ENCODE results near the gene PRR20G. TPM values are rescaled to one million over a fixed set of nuclear protein-coding genes. Genes with fewer than 3 reads are reported as not detected.

The PRR20G gene
- total RNA-seq, 1 experiment from 2014 or later, result not detected

GRCh38 chr3:127263586-127264231 is 24.1 kb downstream of the PRR20G start:
- no peak for DNase-seq (ENCODE audit: low read depth)

DNA sequence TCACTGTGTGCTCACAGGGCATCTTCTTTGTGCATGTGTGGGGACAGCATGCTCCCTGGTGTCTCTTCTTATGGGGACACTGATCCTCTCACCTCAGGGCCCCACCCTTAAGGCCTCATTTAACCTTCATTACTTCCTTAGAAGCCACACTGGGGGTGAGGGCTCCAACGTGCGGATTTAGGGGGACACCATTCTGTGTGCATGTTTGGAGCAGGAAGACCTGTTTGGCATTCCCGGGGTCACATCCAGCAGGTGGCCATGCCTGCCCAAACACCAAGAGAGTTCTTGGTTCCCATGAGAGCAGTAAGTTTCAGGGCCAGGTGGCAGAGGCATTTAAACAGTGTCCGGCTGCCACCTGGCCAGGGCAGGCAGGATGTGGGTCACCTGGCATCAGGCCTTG is 24.8 kb downstream of the PRR20G start:
- no peak for DNase-seq (ENCODE audit: low read depth)

DNA sequence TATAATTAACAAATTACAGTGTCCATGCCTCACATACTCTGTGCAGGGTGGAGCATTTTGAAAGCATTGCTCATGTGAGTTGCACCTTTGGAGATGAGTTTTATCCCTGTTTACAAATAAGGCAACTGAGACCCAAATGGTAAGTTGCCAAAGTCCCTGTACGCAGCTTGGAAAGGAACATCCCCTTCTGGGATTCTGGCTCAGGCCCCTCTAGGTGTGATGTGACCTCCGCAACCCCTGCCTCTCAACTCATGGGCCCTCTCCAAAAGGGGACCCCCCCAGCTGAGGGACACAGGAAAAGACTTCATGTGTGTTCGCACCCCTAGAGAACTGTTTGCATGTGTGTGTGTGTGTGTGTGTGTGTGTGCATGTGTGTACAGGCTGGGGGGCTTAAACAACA is 25.3 kb downstream of the PRR20G start:
- DNase-seq (ENCODE audit: low read depth), result no peak

GRCh38 chr3:127261925-127262324 is 25.9 kb downstream of the PRR20G start:
- DNase-seq (ENCODE audit: low read depth), result no peak

DNA sequence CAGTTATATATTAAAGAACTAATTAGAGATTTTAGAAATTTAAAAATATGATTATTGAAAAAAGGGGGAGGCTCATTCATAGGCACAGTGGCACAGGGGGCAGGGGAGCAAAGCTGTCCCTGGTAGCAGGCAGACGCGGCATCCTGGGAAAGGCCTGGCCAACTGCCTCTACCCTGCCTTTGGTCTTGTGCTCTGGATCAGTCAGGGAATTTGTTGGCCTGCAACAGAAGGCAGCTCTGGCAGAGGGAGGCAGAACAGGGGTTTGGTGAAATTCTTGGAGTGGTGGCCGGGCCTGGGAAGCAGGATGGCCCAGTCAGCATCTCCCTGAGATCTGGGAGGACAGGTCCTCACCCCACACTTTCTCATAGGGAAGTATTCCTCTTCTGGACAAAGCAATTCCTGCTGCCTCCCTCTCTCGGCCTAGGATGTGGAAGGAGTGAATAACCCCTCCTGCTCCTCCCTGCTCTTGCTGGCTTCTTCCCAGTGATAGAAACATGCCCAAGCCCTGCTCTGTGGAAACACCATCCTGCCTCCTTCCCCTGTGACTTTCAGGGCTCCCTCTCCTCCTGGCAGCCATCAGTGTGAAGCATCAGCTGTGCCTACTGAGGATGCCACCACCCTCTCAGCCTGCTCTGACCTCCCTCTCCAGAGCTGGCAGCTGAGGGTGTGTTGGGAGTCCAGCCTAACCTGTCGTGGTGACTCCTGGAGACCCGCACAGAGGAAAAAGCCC is 26.9 kb downstream of the PRR20G start:
- no peak for DNase-seq (ENCODE audit: low read depth)

GRCh38 chr3:127260416-127260815 is 27.4 kb downstream of the PRR20G start:
- DNase-seq (ENCODE audit: low read depth), result no peak

DNA sequence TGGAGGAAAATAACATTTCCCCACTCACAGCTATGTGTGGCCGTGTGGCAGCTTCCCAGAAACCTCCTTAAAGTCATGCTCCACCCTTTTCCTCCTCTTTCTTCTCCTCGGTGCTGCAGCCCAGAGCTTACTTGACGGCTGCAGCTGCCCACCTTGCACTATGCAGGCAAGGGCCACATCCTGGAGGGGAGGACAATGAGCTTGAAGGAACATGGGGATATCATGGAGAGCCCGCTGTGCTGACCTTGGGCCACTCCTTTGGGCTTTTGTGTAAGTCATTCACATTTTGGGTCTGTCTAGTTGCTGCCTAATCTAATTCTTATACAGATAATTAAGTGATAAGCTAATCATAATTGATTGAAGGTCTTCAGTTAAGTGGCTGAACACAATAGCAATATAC is 28.0 kb downstream of the PRR20G start:
- DNase-seq (ENCODE audit: low read depth), result no peak

DNA sequence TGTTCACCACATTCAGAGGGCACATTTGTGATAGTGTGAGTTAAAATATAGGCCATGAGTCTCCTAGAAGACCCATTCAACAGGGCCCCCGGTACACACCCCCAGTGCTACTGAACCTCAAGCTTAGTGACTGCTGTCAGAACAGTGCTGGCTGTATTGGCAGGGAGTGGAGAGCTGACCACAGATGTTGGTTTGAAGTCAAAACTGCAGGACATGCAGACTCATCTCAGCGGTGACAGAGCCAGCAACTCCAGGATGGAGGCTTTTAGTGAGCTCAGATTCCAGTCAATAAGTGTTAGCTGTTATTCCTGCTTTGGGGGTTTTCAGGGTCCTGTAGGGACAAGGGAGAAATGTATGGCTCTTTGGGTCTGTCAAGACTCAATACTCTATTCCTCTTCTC is 29.1 kb downstream of the PRR20G start:
- DNase-seq (ENCODE audit: low read depth), result no peak

DNA sequence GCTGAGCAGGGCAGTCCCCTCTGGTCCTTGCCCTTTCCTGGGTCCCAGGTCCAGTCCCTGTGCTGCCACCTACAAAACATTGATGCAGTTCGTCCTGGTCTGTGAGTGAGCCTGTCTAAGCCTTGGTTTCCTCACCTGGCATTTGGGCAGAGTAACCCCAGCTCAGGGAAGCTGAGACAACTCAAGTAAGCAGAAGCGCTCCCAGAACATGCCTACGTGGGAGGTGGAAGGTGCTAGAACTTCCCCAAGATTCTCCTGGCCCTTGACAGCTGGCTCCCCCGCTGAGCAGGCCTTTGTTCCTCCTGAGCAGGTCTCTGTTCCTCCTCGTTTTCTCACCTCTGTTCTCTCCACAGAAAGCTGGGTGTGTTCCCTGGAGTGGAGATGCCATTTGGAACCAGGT is 30.5 kb downstream of the PRR20G start:
- no peak for DNase-seq (ENCODE audit: low read depth)

GRCh38 chr3:127256733-127257271 is 31.0 kb downstream of the PRR20G start:
- DNase-seq (ENCODE audit: low read depth), result no peak

DNA sequence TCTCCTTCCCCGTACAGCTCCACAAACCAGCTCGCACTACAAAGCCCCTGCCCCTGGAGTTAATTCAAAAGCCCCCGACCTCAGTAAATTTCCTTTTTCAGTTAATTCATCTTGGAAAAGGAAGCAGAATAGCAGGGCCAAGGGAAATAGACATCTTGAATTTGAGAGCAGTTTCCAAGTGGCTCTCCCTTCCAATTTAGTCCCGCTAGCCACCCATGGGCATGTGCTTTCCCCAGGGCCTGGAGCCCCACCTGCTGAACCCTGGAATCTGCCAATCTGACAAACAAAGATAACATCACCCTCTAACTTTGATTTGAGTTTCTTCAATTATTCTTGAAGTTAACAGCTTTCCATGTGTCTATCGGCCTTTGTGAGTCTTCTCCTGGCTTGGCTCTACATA is 31.7 kb downstream of the PRR20G start:
- DNase-seq (ENCODE audit: low read depth), result no peak

DNA sequence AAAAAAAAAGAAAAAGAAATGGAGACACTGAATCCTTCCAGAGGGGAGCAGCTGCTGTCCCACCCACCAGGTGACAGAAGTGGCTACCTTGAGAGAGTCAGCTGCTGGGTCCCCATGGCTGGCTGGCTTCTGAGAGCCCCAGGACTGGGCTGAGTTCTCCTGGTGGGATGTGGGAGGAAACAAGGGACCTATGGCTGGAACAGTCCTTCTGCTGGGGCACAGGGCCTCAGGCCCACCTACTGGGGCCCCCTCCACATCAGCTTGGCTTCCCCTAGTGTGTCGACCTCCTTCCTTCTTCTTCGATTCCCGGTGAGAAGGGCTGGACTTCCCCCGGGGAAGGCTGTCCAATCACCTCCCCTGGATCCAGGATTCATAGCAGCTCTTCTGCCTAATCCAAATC is 32.3 kb downstream of the PRR20G start:
- no peak for DNase-seq (ENCODE audit: low read depth)

DNA sequence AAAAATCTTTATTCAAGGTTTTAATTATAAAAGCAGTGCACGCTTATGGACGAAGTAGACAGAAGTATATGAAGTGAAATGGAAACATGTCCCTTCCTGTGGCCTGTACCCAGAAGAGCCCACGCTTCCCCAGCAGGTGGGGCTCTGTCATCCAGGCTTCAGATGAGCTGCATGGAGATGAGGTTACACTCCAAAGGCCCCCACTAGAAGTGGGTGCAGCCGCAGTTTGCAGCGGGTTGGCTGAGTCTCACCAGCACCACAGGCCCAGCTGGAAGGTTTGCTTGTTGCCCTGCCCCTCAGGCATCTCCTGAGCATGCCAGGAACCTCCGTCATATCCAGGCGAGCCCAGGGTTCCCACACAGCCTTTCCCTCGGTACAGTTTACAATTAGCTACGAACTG is 33.1 kb downstream of the PRR20G start:
- peak; percentile 2 for DNase-seq (ENCODE audit: low read depth)

DNA sequence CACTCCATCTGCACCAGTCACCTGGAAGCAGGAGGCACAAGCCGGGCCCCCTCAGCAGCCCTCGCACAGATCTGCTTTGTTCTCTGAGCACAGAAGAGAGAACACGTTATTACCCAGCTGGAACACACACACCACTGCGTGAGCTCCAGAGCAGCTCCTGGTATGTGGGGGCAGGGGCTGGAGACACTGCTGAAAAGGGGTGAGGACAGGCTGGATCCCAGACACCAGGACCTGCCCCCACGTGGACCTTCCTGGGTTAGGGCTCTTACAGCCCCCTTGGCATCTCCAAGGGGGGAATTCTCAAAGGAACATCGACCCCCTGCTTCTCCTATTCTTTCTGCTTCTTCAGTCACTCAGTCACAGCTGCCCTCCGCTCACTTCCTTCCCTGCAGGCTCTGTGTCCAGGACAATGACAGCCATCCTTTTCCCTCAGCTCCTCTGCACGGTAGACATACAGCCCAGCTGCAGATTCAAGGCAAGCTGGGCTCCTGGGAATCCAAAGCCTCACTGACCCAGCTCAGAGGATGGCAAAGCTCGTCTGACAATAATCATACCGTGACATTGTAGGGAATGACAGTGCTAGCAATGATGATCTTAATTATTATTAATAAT is 33.7 kb downstream of the PRR20G start:
- no peak for DNase-seq (ENCODE audit: low read depth)

- DNase-seq (ENCODE audit: low read depth), result no peak
These were observed 34.4 kb downstream of the PRR20G start for GRCh38 chr3:127253491-127253890.

DNA sequence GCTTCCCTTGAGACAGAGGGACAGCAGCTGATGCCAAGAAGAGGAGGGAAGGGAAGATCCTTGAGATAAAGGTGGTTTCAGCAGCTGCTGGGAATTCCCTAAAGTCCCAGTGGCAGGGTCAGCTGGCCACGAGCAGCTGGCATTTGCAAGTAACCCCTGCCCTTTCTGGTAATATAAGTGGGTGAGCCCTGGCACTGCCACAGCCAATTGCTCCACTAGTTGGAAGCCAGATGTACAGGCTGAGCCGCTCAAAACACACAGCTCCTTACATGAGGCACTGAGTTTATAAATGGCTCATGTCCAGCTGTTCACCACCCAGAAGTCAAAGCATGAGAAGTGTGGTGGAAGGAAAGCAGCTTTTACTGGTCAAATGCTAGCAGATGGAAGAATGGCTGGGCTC is 35.4 kb downstream of the PRR20G start:
- DNase-seq (ENCODE audit: low read depth), result peak; percentile 1

- DNase-seq (ENCODE audit: low read depth), result no peak
These were observed 37.8 kb downstream of the PRR20G start for GRCh38 chr3:127250032-127250431.

DNA sequence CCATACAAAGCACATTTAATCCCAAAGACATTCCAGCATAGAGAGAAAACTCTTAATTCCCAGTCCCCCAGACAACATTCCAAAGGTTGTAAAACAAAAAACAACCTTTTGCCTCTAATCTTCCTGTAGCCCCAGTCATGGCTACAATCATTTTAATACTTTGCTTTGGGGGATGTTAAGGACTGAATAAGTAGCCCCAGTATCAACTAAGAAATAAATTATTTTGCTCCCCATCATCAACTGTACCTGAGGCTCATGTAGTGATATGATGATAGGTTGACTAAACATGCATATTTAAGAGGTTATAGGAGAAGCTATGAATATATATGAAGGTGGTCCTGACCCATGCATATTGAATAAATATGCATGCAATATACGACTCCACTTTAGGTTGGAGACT is 40.6 kb downstream of the PRR20G start:
- no peak for DNase-seq (ENCODE audit: low read depth)

- no peak for DNase-seq (ENCODE audit: low read depth)
These were observed 49.2 kb downstream of the PRR20G start for GRCh38 chr3:127238602-127239001.

GRCh38 chr3:127237835-127238234 is 50.0 kb downstream of the PRR20G start:
- no peak for DNase-seq (ENCODE audit: low read depth)

- DNase-seq (ENCODE audit: low read depth), result no peak
These were observed 52.1 kb downstream of the PRR20G start for GRCh38 chr3:127235706-127236105.

GRCh38 chr3:127234778-127235177 is 53.1 kb downstream of the PRR20G start:
- DNase-seq (ENCODE audit: low read depth), result no peak
